NCI-H2107 treated with DMSO at 0.1 percent for 48 hours (cell line): ENCODE measurements around the gene COL4A3.
"Not testable (repeated sequence)": the region's sequence is repeated elsewhere in the genome, so short reads cannot be mapped to it uniquely, and the experiment has no call there.

Experiments
- DNase-seq: peaks from one replicate; lab custom pipeline; 2025; ENCODE audit not compliant: unreplicated experiment; lab: John Stamatoyannopoulos, UW

COL4A3 gene

DNA sequence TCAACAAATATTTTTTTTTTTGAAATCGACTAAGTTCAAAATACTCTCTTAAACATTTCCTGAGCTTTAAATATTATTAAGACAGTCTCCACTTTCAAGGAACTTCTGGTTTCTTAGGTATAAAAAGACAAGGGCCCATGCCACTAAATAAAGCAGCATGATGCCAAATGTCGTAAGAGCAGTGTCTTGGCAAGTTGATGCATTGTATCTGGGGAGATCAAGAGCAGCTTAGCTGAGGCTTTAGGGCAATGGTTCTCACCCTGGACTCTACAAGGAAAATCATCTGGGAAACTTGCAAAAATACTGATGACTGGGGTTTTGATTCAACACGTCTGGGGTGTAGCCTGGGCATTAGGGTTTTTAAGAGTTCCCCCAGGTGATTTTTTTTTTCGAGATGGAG is 41.3 kb downstream of the COL4A3 start:
- DNase-seq = no peak

DNA sequence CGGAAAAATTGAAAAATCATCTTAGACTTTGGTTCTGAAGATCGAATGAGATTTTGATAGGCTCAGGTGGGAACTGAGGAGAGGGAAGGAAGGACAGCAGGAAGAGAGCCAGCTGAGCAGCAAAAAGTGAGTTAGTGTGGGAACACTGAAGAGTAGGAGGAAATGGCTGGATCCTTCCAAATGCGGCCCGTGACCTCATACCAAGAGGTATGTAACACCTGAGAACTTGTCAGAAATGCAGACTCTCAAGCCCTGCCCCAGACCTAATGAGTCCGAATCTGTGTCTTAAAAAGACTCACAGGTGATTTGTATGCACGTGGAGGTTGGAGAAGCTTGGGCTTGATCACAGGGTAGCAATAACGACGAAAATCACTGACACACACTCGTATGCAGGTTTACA is 42.0 kb downstream of the COL4A3 start:
- no peak for DNase-seq

DNA sequence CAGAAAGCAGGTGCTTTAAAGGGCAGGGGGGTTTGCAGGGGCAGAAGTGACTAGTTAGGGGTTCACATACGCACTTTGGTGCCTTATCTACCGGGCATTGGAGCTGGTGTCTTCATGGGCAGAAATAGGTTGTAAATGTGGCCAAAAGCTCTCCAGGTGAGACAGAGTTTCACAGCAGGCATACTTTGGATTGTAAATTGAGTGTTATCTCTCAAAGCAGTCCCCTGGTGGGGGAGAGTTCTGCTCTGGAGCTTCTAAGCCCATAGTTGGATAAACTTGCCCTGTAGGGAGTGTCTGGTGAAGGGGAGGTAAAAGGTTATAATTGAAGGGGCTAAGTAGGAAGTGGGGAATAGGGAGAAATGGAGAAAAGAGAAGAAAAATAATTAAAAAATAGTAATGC is 43.1 kb downstream of the COL4A3 start:
- no peak for DNase-seq

DNA sequence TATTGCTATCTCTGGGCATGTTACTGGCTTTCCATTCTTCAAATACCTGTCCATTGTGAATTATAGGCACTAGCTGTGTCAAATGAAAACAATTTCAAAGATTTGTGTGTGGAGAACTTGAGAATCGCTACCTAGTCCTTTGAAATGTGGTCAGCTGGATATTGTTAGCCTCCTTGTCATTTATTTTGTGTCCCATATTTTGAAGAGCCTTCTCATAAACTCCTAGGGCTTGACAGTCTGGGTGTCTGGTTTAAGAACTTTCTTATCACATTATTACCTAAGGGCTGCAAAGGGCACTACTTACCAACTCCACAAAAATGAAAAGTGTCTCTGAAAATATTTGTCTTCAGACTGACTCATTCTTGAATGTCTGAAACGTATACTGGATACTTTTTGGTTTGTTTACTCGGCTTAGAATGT is 50.2 kb downstream of the COL4A3 start:
- DNase-seq = no peak

DNA sequence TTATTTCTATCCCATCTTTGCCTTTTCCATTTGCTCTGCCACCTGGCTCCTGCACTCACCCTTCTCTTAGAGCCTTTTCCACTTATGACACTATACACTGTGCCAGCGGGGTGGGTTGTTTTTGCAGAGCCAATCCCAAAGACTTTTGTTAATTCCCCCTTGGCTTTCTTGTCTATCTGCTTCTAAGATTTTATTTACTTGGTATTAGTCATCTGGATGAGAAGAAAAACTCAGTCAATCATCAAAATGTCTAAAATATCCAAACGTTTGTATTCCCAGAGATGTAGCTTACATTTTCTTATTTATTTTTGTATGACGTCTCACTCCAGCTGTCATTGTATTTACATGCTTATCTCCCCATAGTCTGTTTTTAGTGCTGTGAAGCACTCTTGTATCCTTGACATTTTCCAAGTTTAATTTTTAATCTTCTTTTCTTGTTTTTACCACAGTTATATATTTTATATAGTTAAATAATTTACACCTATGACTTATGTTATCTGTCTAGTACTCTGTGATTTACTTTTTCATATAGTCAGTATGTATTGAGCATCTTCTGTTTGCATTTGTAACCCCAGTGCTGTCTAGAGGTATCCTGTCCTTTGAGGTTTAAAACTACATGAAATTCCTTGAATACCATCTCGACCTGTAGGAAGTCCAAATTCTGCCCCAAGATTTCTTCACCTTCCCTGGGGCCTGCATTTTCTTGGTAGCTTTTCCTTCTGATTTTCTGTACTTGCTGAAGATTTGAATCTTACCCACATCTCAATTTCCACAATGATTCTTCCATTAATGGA is 55.1 kb downstream of the COL4A3 start:
- DNase-seq = no peak

GRCh38 chr2:227221120-227221519 is 56.7 kb downstream of the COL4A3 start:
- no peak for DNase-seq

- no peak for DNase-seq
These were observed 57.9 kb downstream of the COL4A3 start for GRCh38 chr2:227222292-227222691.

DNA sequence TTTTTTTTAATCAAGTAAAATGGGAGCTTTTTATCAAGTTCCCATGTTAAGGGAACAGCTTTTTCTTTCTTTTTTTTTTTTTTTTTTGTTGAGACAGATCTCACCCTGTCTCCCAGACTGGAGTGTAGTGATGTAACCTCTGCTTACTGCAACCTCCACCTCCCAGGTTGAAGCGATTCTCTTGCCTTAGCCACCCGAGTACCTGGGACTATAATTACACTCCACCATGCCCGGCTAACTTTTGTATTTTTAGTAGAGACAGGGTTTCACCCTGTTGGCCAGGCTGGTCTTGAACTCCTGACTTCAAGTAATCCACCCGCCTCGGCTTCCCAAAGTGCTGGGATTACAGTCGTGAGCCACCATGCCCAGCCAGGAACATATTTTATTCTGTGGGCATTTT is 61.2 kb downstream of the COL4A3 start:
- DNase-seq = not testable (repeated sequence)

GRCh38 chr2:227228061-227228667 is 63.7 kb downstream of the COL4A3 start:
- no peak for DNase-seq

DNA sequence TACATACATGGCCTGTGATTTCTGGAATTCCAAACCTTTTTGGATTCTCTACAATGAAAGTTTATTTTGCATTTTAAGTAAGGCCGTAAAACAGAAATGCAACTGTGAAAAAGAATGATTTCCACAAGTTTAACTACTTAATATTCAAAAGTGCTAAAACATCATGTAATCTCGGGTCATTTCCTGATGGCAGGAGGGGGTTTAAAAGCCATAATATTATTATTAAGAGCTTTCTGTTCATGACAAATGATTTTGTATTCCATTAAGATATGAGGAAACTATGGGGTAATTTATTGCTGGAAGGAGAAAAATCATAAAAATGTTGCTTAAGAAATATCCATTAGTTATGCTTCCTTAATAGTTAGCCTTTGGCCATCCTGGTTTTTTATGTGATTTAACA is 65.7 kb downstream of the COL4A3 start:
- no peak for DNase-seq

- no peak for DNase-seq
These were observed 70.0 kb downstream of the COL4A3 start for GRCh38 chr2:227234429-227234828.

DNA sequence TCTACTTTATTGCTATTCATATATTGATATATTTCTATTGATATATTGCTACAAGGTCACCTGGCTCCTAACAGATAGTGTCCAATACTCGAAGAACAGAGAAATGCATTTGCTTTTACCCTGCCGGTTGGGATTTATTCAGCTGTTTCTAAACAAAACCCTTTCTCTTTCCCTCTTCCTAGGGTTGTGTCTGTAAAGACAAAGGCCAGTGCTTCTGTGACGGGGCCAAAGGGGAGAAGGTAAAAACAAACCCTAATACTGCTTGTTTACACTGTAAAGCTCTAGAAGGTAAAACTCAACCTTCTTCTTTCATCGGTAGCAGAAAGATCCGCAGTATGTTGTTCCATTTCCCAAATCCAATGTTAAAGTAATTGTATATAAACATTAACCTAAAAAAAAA is 73.4 kb downstream of the COL4A3 start:
- DNase-seq = no peak

GRCh38 chr2:227238238-227239237 is 74.1 kb downstream of the COL4A3 start:
- peak; percentile 40 for DNase-seq

DNA sequence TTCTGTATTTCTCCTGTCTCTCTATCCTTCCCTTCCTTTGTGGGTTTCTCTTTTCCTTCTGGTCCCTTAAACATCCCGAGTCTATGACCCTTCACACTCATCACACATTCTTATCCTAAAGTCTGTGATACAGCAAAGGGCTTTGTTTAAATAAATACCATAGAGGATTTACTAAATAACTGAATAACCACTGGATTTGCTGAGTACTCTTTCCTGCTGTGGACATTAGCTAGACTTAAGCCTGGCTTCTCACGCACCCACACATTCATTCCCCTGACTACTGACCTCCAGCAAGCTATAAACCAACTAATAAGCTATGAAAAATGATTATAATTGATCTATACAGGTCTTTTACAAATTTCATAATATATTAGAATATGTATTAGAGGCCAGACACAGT is 76.6 kb downstream of the COL4A3 start:
- DNase-seq = no peak

- peak; percentile 76 for DNase-seq
These were observed 84.5 kb downstream of the COL4A3 start for GRCh38 chr2:227248876-227249275.

GRCh38 chr2:227252831-227253230 is 88.4 kb downstream of the COL4A3 start:
- DNase-seq = no peak

GRCh38 chr2:227256605-227257004 is 92.2 kb downstream of the COL4A3 start:
- no peak for DNase-seq

DNA sequence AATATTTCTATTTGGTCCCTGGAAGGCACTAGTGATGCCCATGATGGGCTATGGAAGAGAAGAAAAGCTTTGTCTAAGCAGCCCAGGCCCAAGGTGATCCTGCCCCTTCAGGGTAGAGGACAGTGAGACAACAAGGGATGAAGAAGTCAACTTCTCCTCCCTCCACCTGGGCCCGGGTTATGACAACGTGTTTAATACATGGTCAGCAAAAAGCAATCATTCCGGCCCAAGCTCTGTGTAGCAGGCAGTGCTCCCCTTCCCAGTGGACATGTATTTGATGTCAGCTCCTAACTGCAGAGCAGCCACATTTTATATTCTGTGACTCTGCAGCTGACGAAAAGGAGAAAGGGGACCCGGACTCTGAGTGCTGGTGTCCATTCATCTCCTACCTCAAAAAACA is 93.4 kb downstream of the COL4A3 start:
- DNase-seq = no peak

DNA sequence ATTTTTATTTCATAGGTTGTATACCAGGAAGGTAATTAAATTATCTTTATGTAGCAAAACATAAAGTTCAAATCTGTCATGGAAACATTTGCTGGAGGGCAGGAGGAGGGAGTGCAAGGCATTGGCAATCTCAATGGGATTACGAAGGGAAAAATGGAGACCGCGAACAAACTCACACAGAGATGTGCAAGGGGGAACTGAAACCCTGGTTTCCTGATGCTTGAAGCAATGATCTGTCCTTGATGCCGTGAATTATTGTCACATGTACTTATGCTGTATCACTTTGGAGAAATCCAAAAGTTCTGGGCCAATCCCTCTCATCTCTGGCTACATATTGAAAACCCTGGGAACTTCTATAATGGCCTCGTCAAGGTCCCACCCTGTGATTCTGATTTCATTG is 95.6 kb downstream of the COL4A3 start:
- DNase-seq = no peak

DNA sequence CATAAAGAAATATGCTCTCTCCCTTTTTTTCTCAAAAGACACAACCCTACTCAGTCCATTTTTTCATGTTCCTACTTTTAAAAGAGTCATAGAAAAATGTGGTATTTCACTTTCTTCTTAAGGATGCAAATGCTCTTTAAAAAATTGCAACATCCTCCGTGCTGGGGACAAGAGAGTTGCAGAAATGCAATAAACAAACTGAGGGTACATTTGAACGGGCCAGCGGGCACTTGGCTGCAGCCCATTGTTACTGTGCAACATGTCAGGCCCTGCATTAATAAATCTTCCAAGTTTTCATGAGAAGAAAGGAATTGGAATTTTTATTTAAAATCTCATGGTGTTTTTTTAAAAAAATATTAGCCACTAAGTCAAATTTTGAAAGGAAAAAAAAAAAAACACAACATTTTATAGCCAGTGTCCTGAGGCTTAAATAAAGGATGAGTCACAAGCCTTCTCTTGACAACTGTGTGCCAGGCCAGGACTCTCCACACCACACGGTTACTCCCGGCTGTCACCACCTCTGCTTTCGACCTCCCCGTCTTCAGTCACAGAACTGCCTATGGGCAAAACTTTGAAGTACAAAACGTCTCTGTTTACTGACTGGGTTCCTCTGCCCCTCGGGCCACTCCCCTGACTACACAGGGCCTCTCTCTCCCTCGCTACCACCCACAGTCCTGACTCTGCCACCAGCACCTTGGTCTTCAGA is 103.1 kb downstream of the COL4A3 start:
- DNase-seq = no peak

DNA sequence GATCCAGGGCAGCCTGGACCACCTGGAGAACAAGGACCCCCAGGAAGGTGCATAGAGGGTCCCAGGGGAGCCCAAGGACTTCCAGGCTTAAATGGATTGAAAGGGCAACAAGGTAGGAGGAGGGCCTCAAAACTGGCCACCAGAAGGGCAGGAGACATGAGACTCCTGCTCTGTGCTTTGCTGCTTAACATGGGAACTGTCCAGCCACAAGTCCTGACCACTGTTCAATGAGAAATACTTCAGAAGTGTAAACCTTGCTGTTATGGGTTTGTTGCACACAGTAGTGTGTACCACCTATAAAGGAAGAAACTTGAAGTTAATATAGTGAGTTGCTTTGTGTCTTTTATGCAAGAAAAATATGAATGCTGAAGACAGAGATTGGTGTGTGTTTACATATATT is 116.5 kb downstream of the COL4A3 start:
- no peak for DNase-seq
